Measurements from ENCODE around the gene FBXO44. TPM values are rescaled to one million over a fixed set of nuclear protein-coding genes. Genes with fewer than 3 reads are reported as not detected.

Gene FBXO44
- total RNA-seq, 1 experiment from 2014 or later, result 24.5 TPM

- Histone ChIP-seq H3K18ac (ENCODE audit: insufficient read length, low read depth, low read length) (no peak overlapping the region), H3K27ac (ENCODE audit: insufficient read length, low read depth, low read length) (no peak overlapping the region), H3K4ac (ENCODE audit: low read depth, low read length) (no peak overlapping the region), H3K79me2 (ENCODE audit: insufficient read depth, low read length) (no peaks in the 10 kb centered on the region; the same call in 1 of the 2 replicates), H3K4me2 (ENCODE audit: insufficient read depth, insufficient read length, low read length) (no peak overlapping the region), H3K23ac (ENCODE audit: insufficient read length, low read depth, low read length) (no peak overlapping the region), H2BK12ac (ENCODE audit: insufficient read length, low read depth, low read length) (no peak overlapping the region), H2BK15ac (ENCODE audit: low read depth, low read length) (no peak overlapping the region), H2BK20ac (ENCODE audit: low read depth, low read length, poor library complexity, severe bottlenecking) (no peak overlapping the region), H4K20me1 (ENCODE audit: control insufficient read depth, insufficient read depth, insufficient read length) (peaks cover 8% of the 10 kb centered on the region), H3K56ac (ENCODE audit: insufficient read length, low read depth, low read length) (no peak overlapping the region), H3K79me1 (ENCODE audit: insufficient read depth, low read depth, low read length, poor library complexity, severe bottlenecking) (no peaks in the 10 kb centered on the region), H2AK5ac (ENCODE audit: insufficient read length, low read length) (no peak overlapping the region), H3T11ph (ENCODE audit: low read length) (no peak overlapping the region), H3K27me3 (ENCODE audit: insufficient read depth, low read length) (no peaks in the 10 kb centered on the region), H3K9me3 (ENCODE audit: control insufficient read depth, low read depth, low read length) (no peaks in the 10 kb centered on the region), H3K14ac (ENCODE audit: insufficient read depth, low read length) (no peak overlapping the region; the same call in 1 of the 2 replicates), H4K91ac (ENCODE audit: insufficient read length, low read depth, low read length) (no peak overlapping the region), H4K8ac (replicated peaks; ENCODE audit: insufficient read length, low read depth, low read length) (no peak overlapping the region), H2BK120ac (ENCODE audit: low read depth, low read length, poor library complexity, severe bottlenecking) (no peak overlapping the region), H2BK5ac (ENCODE audit: insufficient read length, low read length) (no peak overlapping the region), H3K23me2 (ENCODE audit: insufficient read length, low read depth, low read length, poor library complexity, severe bottlenecking) (peaks cover 5% of the 10 kb centered on the region), H4K5ac (ENCODE audit: insufficient read length, low read depth, low read length) (no peak overlapping the region), H3K9ac (ENCODE audit: extremely low read depth, insufficient read length, low read length) (no peak overlapping the region), H2AFZ (ENCODE audit: low read length) (no peak overlapping the region), H3K4me1 (ENCODE audit: insufficient read depth, low read length) (peaks cover 10% of the 10 kb centered on the region)
- Mint-ChIP-seq H3K27me3 (ENCODE audit: low read depth) (no peaks in the 10 kb centered on the region), H3K4me1 (peaks cover 54 to 59% of the 10 kb centered on the region in 2 experiments), H3K36me3 (ENCODE audit: insufficient read depth in 1 of 3, low read depth in 3 of 3) (peaks cover 4 to 15% (median 5%) of the 10 kb centered on the region in 3 experiments), H3K4me3 (peak overlapping the region in 1 of 2 experiments; percentile 49; a peak in 2 of 5 replicates), H3K27ac (peak overlapping the region; percentile 57 to 79 (median 59); a peak in 4 of 7 replicates), H3K9me3 (no peaks in the 10 kb centered on the region)
- peak; percentile 64 for DNase-seq
- WGBS (ENCODE audit: extremely low coverage, insufficient read length, low lambda C conversion rate), result no CpG with 5 or more reads among the region's 11 CpGs
- TF ChIP-seq CTCF (conservative IDR thresholded peaks at IDR 0.05), result no peak
Measured at GRCh38 chr1:11704194-11704529, 49.5 kb downstream of the FBXO44 start.

Data from H9 (cell line).